ENCODE results near the gene DDX3Y. TPM values are rescaled to one million over a fixed set of nuclear protein-coding genes. Genes with fewer than 3 reads are reported as not detected.

Gene DDX3Y
- 59.3 and 65.3 TPM in 2 replicates for total RNA-seq

GRCh38 chrY:12904618-12905516 is at the start of gene DDX3Y:
DDX3Y (plus strand) TSS chrY:12904868; CDS start chrY:12904937, 69 bp downstream.

Other genes starting within 250 kb of the DDX3Y start
- 14.9 and 21.6 TPM in 2 replicates for gene USP9Y, start 203.6 kb upstream of the DDX3Y start, total RNA-seq

All from aortic smooth muscle cell (primary cell).